Measurements from ENCODE around the gene ERRFI1.

The ERRFI1 gene

GRCh38 chr1:8002329-8002910 lies 23.7 kb downstream of the ERRFI1 start:
- DNase-seq, result no peak

- DNase-seq, result no peak
These were observed 30.7 kb downstream of the ERRFI1 start for GRCh38 chr1:7995437-7995836.

GRCh38 chr1:7994827-7995226 lies 31.3 kb downstream of the ERRFI1 start:
- DNase-seq, result no peak

- DNase-seq, result no peak
These were observed 32.3 kb downstream of the ERRFI1 start for GRCh38 chr1:7993593-7994479.

- no peak for DNase-seq
These were observed 33.2 kb downstream of the ERRFI1 start for GRCh38 chr1:7992885-7993284.

- DNase-seq, result no peak
These were observed 34.3 kb downstream of the ERRFI1 start for GRCh38 chr1:7991504-7992440.

- no peak for DNase-seq
These were observed 36.2 kb downstream of the ERRFI1 start for GRCh38 chr1:7989762-7990428.

- no peak for DNase-seq
These were observed 37.5 kb downstream of the ERRFI1 start for GRCh38 chr1:7988576-7988975.

- DNase-seq, result no peak
These were observed 38.6 kb downstream of the ERRFI1 start for GRCh38 chr1:7987528-7987927.

- no peak for DNase-seq
These were observed 40.1 kb downstream of the ERRFI1 start for GRCh38 chr1:7985851-7986612.

- no peak for DNase-seq
These were observed 41.3 kb downstream of the ERRFI1 start for GRCh38 chr1:7984811-7985210.

GRCh38 chr1:7983086-7983778 lies 42.9 kb downstream of the ERRFI1 start:
- no peak for DNase-seq

- no peak for DNase-seq
These were observed 45.1 kb downstream of the ERRFI1 start for GRCh38 chr1:7980984-7981383.

- DNase-seq, result no peak
These were observed 50.8 kb downstream of the ERRFI1 start for GRCh38 chr1:7975212-7975865.

GRCh38 chr1:7973086-7973485 lies 53.0 kb downstream of the ERRFI1 start:
- no peak for DNase-seq

- DNase-seq, result no peak
These were observed 53.8 kb downstream of the ERRFI1 start for GRCh38 chr1:7972285-7972684.

GRCh38 chr1:7971024-7971423 lies 55.1 kb downstream of the ERRFI1 start:
- DNase-seq, result no peak

GRCh38 chr1:7970246-7970645 lies 55.9 kb downstream of the ERRFI1 start:
- DNase-seq, result no peak

GRCh38 chr1:7967651-7968050 lies 58.5 kb downstream of the ERRFI1 start:
- no peak for DNase-seq

- DNase-seq, result no peak
These were observed 58.9 kb downstream of the ERRFI1 start for GRCh38 chr1:7967196-7967595.

- no peak for DNase-seq
These were observed 61.6 kb downstream of the ERRFI1 start for GRCh38 chr1:7964476-7964875.
